Right renal cortex interstitium (tissue), 3 donors: ENCODE measurements around the gene SLC7A10. TPM values are rescaled to one million over a fixed set of nuclear protein-coding genes. Genes with fewer than 3 reads are reported as not detected.
"Not testable (repeated sequence)": the region's sequence is repeated elsewhere in the genome, so short reads cannot be mapped to it uniquely, and the experiment has no call there.

Source experiments
- DNase-seq, 3 donors: peaks; one replicate each; pipeline ENCODE4 v3.0.0-alpha.2; 2013; ENCODE audit warnings: low read depth in 3 of 3, low spot score in 2 of 3
- polyA plus RNA-seq, 3 donors: library from polyadenylated mRNA; unstranded; fragments of 120-200 nt; gene quantifications; one replicate each; pipeline ENCODE4 v1.2.1, GENCODE V29; 2013; ENCODE audit not compliant: insufficient read length in 3 of 3

The SLC7A10 gene
- polyA plus RNA-seq, 3 donors, result 0.10 to 0.34 (median 0.12) TPM

GRCh38 chr19:33187183-33187540, 38.5 kb downstream of the SLC7A10 start:
- DNase-seq, result no peak

GRCh38 chr19:33186431-33187182, 39.0 kb downstream of the SLC7A10 start:
- DNase-seq, result no peak

- no peak for DNase-seq
Measured at GRCh38 chr19:33177417-33177979, 48.2 kb downstream of the SLC7A10 start.

- DNase-seq, result peak; percentile 95 to 100 (median 97)
Measured at GRCh38 chr19:33176670-33177416, 48.8 kb downstream of the SLC7A10 start.

GRCh38 chr19:33175886-33176669, 49.6 kb downstream of the SLC7A10 start:
- DNase-seq, result no peak

GRCh38 chr19:33175156-33175782, 50.4 kb downstream of the SLC7A10 start:
- DNase-seq, result no peak

GRCh38 chr19:33174186-33174585, 51.5 kb downstream of the SLC7A10 start:
- DNase-seq, result no peak

- DNase-seq, result no peak
Measured at GRCh38 chr19:33171916-33172359, 53.7 kb downstream of the SLC7A10 start.

- DNase-seq, result no peak
Measured at GRCh38 chr19:33171222-33171795, 54.3 kb downstream of the SLC7A10 start.

- no peak for DNase-seq
Measured at GRCh38 chr19:33168528-33168927, 57.1 kb downstream of the SLC7A10 start.

GRCh38 chr19:33167438-33167837, 58.2 kb downstream of the SLC7A10 start:
- DNase-seq, result no peak

- DNase-seq, result not testable (repeated sequence)
Measured at GRCh38 chr19:33166037-33166436, 59.6 kb downstream of the SLC7A10 start.

- no peak for DNase-seq
Measured at GRCh38 chr19:33163481-33163880, 62.2 kb downstream of the SLC7A10 start.

GRCh38 chr19:33161201-33161600, 64.4 kb downstream of the SLC7A10 start:
- DNase-seq, result no peak

- DNase-seq, result no peak
Measured at GRCh38 chr19:33159893-33160292, 65.8 kb downstream of the SLC7A10 start.

- no peak for DNase-seq
Measured at GRCh38 chr19:33159149-33159548, 66.5 kb downstream of the SLC7A10 start.
